ENCODE measurements around the gene RFX8. TPM values are rescaled to one million over a fixed set of nuclear protein-coding genes. Genes with fewer than 3 reads are reported as not detected.

RFX8 gene
- total RNA-seq, 1 experiment from 2014 or later: not detected

DNA sequence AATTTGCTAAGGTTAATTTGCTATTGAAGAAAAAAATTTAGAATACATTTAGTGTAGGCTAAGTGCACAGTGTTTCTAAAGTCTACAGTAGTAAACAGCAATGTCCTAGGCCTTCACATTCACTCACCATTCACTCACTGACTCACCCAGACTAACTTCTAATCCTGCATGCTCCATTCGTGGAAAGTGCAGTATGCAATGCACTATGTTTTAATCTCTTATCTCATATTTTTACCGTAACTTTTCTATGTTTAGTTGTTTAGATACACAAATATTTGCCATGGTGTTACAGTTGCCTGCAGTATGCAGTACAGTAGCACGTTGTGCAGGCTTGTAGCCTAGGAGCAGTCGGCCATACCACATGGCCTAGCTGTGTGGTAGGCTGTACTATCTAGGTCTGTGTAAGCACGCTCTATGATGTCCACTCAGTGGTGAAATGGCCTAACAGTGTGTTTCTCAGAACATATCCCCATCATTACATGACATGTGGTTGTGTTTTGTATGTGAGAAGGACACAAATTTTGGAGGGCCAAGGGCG lies 18.1 kb upstream of the RFX8 start:
- Mint-ChIP-seq H3K27me3 (ENCODE audit: insufficient read depth, unreplicated experiment) (no peaks in the 10 kb centered on the region), H3K9me3 (ENCODE audit: unreplicated experiment) (no peaks in the 10 kb centered on the region), H3K36me3 (ENCODE audit: insufficient read depth, unreplicated experiment) (no peaks in the 10 kb centered on the region), H3K4me1 (ENCODE audit: insufficient read depth, unreplicated experiment) (no peaks in the 10 kb centered on the region), H3K4me3 (ENCODE audit: unreplicated experiment) (no peak overlapping the region), H3K27ac (ENCODE audit: low read depth, unreplicated experiment) (no peak overlapping the region)
- ChIA-PET POLR2A (no interaction called here), CTCF (no interaction called here)
- TF ChIP-seq, protein P1, sequence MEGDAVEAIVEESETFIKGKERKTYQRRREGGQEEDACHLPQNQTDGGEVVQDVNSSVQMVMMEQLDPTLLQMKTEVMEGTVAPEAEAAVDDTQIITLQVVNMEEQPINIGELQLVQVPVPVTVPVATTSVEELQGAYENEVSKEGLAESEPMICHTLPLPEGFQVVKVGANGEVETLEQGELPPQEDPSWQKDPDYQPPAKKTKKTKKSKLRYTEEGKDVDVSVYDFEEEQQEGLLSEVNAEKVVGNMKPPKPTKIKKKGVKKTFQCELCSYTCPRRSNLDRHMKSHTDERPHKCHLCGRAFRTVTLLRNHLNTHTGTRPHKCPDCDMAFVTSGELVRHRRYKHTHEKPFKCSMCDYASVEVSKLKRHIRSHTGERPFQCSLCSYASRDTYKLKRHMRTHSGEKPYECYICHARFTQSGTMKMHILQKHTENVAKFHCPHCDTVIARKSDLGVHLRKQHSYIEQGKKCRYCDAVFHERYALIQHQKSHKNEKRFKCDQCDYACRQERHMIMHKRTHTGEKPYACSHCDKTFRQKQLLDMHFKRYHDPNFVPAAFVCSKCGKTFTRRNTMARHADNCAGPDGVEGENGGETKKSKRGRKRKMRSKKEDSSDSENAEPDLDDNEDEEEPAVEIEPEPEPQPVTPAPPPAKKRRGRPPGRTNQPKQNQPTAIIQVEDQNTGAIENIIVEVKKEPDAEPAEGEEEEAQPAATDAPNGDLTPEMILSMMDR (IDR thresholded peaks at IDR 0.05; ENCODE audit: unreplicated experiment): no peak
- no TSS peak for BruUV-seq (replicated peaks)
- intact Hi-C loops (cut with micrococcal nuclease): no loop called here
- no peak for DNase-seq (ENCODE audit: unreplicated experiment)

DNA sequence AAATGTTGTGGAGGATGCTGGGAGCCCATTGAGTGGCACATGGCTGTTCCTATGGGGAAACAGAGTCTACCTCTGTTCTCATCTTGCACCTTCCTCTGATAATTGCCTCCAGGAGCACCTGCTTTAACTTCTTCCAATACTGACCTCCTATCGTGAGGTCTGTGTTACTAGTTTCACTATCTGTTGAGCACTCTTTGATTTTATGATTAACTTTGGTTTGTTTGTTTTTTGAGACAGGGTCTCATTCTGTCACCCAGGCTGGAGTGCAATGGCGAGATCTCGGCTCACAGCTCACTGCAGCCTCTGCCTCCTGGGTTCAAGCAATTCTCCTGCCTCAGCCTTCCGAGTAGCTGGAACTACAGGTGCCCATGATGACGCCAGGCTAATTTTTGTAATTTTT lies 12.1 kb upstream of the RFX8 start:
- CTCF ChIA-PET: interaction anchor here (0.6 to 0.9 kb wide), 2 partner anchors 31 to 42 kb away, joined by 3 to 4 read pairs; no protein-coding TSS in a partner anchor
- Mint-ChIP-seq H3K4me3 (ENCODE audit: unreplicated experiment) (no peak overlapping the region), H3K36me3 (ENCODE audit: insufficient read depth, unreplicated experiment) (no peaks in the 10 kb centered on the region), H3K9me3 (ENCODE audit: unreplicated experiment) (no peaks in the 10 kb centered on the region), H3K4me1 (ENCODE audit: insufficient read depth, unreplicated experiment) (no peaks in the 10 kb centered on the region), H3K27ac (ENCODE audit: low read depth, unreplicated experiment) (no peak overlapping the region), H3K27me3 (ENCODE audit: insufficient read depth, unreplicated experiment) (no peaks in the 10 kb centered on the region)
- POLR2A ChIA-PET: interaction anchor here (0.6 to 1.0 kb wide), 2 partner anchors 13 to 90 kb away, joined by 3 read pairs; no protein-coding TSS in a partner anchor
- DNase-seq (ENCODE audit: unreplicated experiment): no peak
- TF ChIP-seq, protein P1 (IDR thresholded peaks at IDR 0.05; ENCODE audit: unreplicated experiment): no peak
- intact Hi-C loops (cut with micrococcal nuclease): no loop called here
- no TSS peak for BruUV-seq (replicated peaks)

DNA sequence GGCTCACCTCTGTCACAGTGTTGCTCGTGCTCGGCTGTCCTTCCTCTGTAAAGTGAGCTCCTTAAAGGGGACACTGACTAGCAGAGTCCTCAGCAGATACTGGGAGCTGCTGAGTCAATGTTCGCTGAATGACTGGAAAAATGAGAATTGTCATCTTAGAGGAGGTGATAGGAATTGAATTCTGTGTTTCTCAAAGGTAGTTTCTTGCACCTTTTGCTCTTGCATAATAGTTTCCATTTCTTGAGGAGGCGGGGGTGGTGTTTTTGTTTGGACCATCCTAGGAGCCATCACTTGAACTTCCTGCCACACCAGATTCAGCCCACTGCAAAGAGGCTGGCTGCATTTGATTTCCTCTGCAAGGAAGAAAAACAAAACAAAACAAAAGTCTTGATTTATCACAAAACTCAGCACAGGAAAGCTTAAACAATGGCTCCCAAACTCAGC lies 11.4 kb upstream of the RFX8 start:
- DNase-seq (ENCODE audit: unreplicated experiment): no peak
- Mint-ChIP-seq H3K4me1 (ENCODE audit: insufficient read depth, unreplicated experiment) (no peaks in the 10 kb centered on the region), H3K4me3 (ENCODE audit: unreplicated experiment) (no peak overlapping the region), H3K27me3 (ENCODE audit: insufficient read depth, unreplicated experiment) (no peaks in the 10 kb centered on the region), H3K36me3 (ENCODE audit: insufficient read depth, unreplicated experiment) (no peaks in the 10 kb centered on the region), H3K9me3 (ENCODE audit: unreplicated experiment) (no peaks in the 10 kb centered on the region), H3K27ac (ENCODE audit: low read depth, unreplicated experiment) (no peak overlapping the region)
- POLR2A ChIA-PET: interaction anchor here (1.0 kb wide), 1 partner anchor 14 kb away, joined by 3 read pairs; no protein-coding TSS in a partner anchor
- intact Hi-C loops (cut with micrococcal nuclease): no loop called here
- TF ChIP-seq, protein P1 (IDR thresholded peaks at IDR 0.05; ENCODE audit: unreplicated experiment): no peak
- CTCF ChIA-PET: interaction anchor here (0.6 to 0.9 kb wide), 2 partner anchors 32 to 43 kb away, joined by 3 to 4 read pairs; no protein-coding TSS in a partner anchor
- BruUV-seq (replicated peaks): no TSS peak

DNA sequence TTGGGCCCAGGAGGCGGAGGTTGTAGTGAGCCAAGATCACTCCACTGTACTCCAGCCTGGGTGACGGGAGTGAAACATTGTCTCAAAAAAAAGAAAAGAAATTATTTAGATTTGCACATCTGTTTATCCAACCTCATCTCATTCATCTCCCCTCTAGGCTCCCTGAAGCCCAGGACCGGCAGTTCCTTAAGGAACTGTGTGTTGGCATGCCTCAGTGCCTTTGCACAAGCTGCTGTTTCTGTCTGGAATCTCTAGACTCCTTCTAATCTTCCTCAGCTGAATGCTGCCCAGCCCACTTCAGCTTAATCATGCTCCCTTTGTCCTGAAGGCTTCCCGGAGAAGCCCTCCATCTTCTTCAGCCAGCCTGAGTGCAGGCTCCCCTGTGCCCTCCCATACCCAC lies 10.9 kb upstream of the RFX8 start:
- H3K27me3 Mint-ChIP-seq (ENCODE audit: insufficient read depth, unreplicated experiment): no peaks in the 10 kb centered on the region
- DNase-seq (ENCODE audit: unreplicated experiment): no peak
- intact Hi-C loops (cut with micrococcal nuclease): no loop called here
- ChIA-PET CTCF (interaction anchor here (0.9 to 1.1 kb wide), 2 partner anchors 15 to 32 kb away, joined by 3 to 4 read pairs; no protein-coding TSS in a partner anchor), POLR2A (no interaction called here)
- H3K9me3 Mint-ChIP-seq (ENCODE audit: unreplicated experiment): no peaks in the 10 kb centered on the region
- no peaks in the 10 kb centered on the region for H3K4me1 Mint-ChIP-seq (ENCODE audit: insufficient read depth, unreplicated experiment)
- no peaks in the 10 kb centered on the region for H3K36me3 Mint-ChIP-seq (ENCODE audit: insufficient read depth, unreplicated experiment)
- no peak overlapping the region for H3K4me3 Mint-ChIP-seq (ENCODE audit: unreplicated experiment)
- BruUV-seq (replicated peaks): no TSS peak
- TF ChIP-seq, protein P1 (IDR thresholded peaks at IDR 0.05; ENCODE audit: unreplicated experiment): no peak
- H3K27ac Mint-ChIP-seq (ENCODE audit: low read depth, unreplicated experiment): no peak overlapping the region

All from MCF 10A (cell line).